CD1c-positive myeloid dendritic cell (primary cell): ENCODE data around the gene LRIT1.

ENCODE experiments used
- DNase-seq: peaks from one replicate; pipeline ENCODE4 v3.0.0-alpha.2; 2016; ENCODE audit errors: extremely low spot score

LRIT1 gene

GRCh38 chr10:84214046-84214572 lies 27.2 kb downstream of the LRIT1 start:
- no peak for DNase-seq

- no peak for DNase-seq
Observed at GRCh38 chr10:84213076-84213475, 28.3 kb downstream of the LRIT1 start.

- no peak for DNase-seq
Observed at GRCh38 chr10:84212014-84212413, 29.3 kb downstream of the LRIT1 start.

GRCh38 chr10:84211566-84211965 lies 29.8 kb downstream of the LRIT1 start:
- DNase-seq: no peak

GRCh38 chr10:84208023-84208422 lies 33.3 kb downstream of the LRIT1 start:
- DNase-seq: no peak

- no peak for DNase-seq
Observed at GRCh38 chr10:84205853-84206525, 35.4 kb downstream of the LRIT1 start.

GRCh38 chr10:84205049-84205852 lies 36.1 kb downstream of the LRIT1 start:
- DNase-seq: peak; percentile 58

- DNase-seq: no peak
Observed at GRCh38 chr10:84204610-84205009, 36.7 kb downstream of the LRIT1 start.

GRCh38 chr10:84204122-84204521 lies 37.2 kb downstream of the LRIT1 start:
- DNase-seq: no peak

- DNase-seq: no peak
Observed at GRCh38 chr10:84202349-84202748, 39.0 kb downstream of the LRIT1 start.

- no peak for DNase-seq
Observed at GRCh38 chr10:84201682-84202081, 39.7 kb downstream of the LRIT1 start.

- no peak for DNase-seq
Observed at GRCh38 chr10:84201244-84201606, 40.1 kb downstream of the LRIT1 start.

GRCh38 chr10:84200537-84201243 lies 40.7 kb downstream of the LRIT1 start:
- DNase-seq: no peak

GRCh38 chr10:84198206-84198915 lies 43.0 kb downstream of the LRIT1 start:
- DNase-seq: no peak

- no peak for DNase-seq
Observed at GRCh38 chr10:84197643-84198042, 43.7 kb downstream of the LRIT1 start.

GRCh38 chr10:84196941-84197340 lies 44.4 kb downstream of the LRIT1 start:
- DNase-seq: no peak

GRCh38 chr10:84196083-84196482 lies 45.3 kb downstream of the LRIT1 start:
- DNase-seq: no peak

GRCh38 chr10:84195044-84195830 lies 46.1 kb downstream of the LRIT1 start:
- no peak for DNase-seq

GRCh38 chr10:84194424-84195043 lies 46.8 kb downstream of the LRIT1 start, which contains the start of gene CDHR1:
TSS of gene CDHR1 (plus strand) at chr10:84194537. CDS start at chr10:84194761, 224 bp downstream.
- DNase-seq: no peak

- DNase-seq: no peak
Observed at GRCh38 chr10:84193846-84194423, 47.4 kb downstream of the LRIT1 start.
